Stimulated activated CD4-positive, alpha-beta T cell treated with anti-CD3 and anti-CD28 coated beads, Interleukin-4, amount 100 ng/mL, for 24 hours (primary cell): ENCODE results near the gene CDH13.
"Not testable (repeated sequence)": the region's sequence is repeated elsewhere in the genome, so short reads cannot be mapped to it uniquely, and the experiment has no call there.

Source experiments
- DNase-seq: peaks from one replicate; pipeline ENCODE4 v3.0.0-alpha.2; 2020

The CDH13 gene

GRCh38 chr16:82899731-82900450 is 273.1 kb downstream of the CDH13 start:
- DNase-seq = no peak

GRCh38 chr16:82900559-82900958 is 273.8 kb downstream of the CDH13 start:
- no peak for DNase-seq

- DNase-seq = no peak
Observed at GRCh38 chr16:82911925-82912324, 285.2 kb downstream of the CDH13 start.

- DNase-seq = no peak
Observed at GRCh38 chr16:82915139-82915824, 288.5 kb downstream of the CDH13 start.

GRCh38 chr16:82917886-82918595 is 291.3 kb downstream of the CDH13 start:
- DNase-seq = no peak

GRCh38 chr16:82924075-82924854 is 297.5 kb downstream of the CDH13 start:
- no peak for DNase-seq

GRCh38 chr16:82926500-82926899 is 299.7 kb downstream of the CDH13 start:
- no peak for DNase-seq

- DNase-seq = not testable (repeated sequence)
Observed at GRCh38 chr16:82933933-82934332, 307.2 kb downstream of the CDH13 start.

GRCh38 chr16:82935766-82936165 is 309.0 kb downstream of the CDH13 start:
- DNase-seq = no peak

- DNase-seq = no peak
Observed at GRCh38 chr16:82936941-82937551, 310.3 kb downstream of the CDH13 start.

GRCh38 chr16:82937926-82938520 is 311.3 kb downstream of the CDH13 start:
- no peak for DNase-seq

- DNase-seq = no peak
Observed at GRCh38 chr16:82943371-82943770, 316.6 kb downstream of the CDH13 start.

- no peak for DNase-seq
Observed at GRCh38 chr16:82945420-82946101, 318.8 kb downstream of the CDH13 start.

GRCh38 chr16:82947698-82948097 is 320.9 kb downstream of the CDH13 start:
- DNase-seq = no peak

- no peak for DNase-seq
Observed at GRCh38 chr16:82949016-82949415, 322.2 kb downstream of the CDH13 start.

GRCh38 chr16:82953517-82953916 is 326.7 kb downstream of the CDH13 start:
- no peak for DNase-seq

- DNase-seq = no peak
Observed at GRCh38 chr16:82954224-82954929, 327.6 kb downstream of the CDH13 start.

GRCh38 chr16:82955741-82956348 is 329.1 kb downstream of the CDH13 start:
- no peak for DNase-seq

- no peak for DNase-seq
Observed at GRCh38 chr16:82957212-82957611, 330.4 kb downstream of the CDH13 start.

GRCh38 chr16:82960918-82961317 is 334.1 kb downstream of the CDH13 start:
- DNase-seq = no peak
